OCI-LY7 (cell line): ENCODE results near the gene TSHZ3. TPM values are rescaled to one million over a fixed set of nuclear protein-coding genes. Genes with fewer than 3 reads are reported as not detected.

Source experiments
- BruUV-seq: library from RNA; stranded (reverse); fragments of 400-500 nt; replicated peaks from 2 replicates; lab custom pipeline; 2021; lab: Mats Ljungman, UMichigan
- CTCF ChIA-PET: fragments of 300-600 bp; sonication (Branson Sonifier 250); formaldehyde crosslinking; loops from one replicate; lab custom pipeline; 2022; ENCODE audit warnings: antibody characterized with exemption; ENCODE audit not compliant: unreplicated experiment; lab: Charles Lee
- POLR2A ChIA-PET: fragments of 300-600 bp; sonication (Branson Sonifier 250); formaldehyde crosslinking; loops from one replicate; lab custom pipeline; 2022; ENCODE audit warnings: antibody characterized with exemption; lab: Charles Lee
- DNase-seq: peaks from one replicate; pipeline ENCODE4 v3.0.0-alpha.2; 2015; ENCODE audit warnings: low spot score
- H2AFZ ChIP-seq: fragments of 200-600 bp; sonication (generic), shearing (Covaris generic); 2 replicates; pipeline ENCODE4 v1.6.1; 2014; ENCODE audit warnings: mild to moderate bottlenecking, antibody characterized with exemption, low read length, moderate library complexity
- H3K27ac ChIP-seq: fragments of 200-600 bp; sonication (generic); 2 replicates; pipeline ENCODE4 v1.5.1; 2014; ENCODE audit warnings: mixed run types, low read depth, mild to moderate bottlenecking, moderate library complexity, low read length, inconsistent platforms; ENCODE audit not compliant: poor library complexity, severe bottlenecking
- H3K36me3 ChIP-seq: fragments of 200-600 bp; sonication (generic); 2 replicates; pipeline ENCODE4 v1.6.1; 2014; ENCODE audit warnings: mild to moderate bottlenecking, antibody characterized with exemption, low read length, moderate library complexity, mixed read lengths; ENCODE audit not compliant: insufficient read depth
- H3K4me1 ChIP-seq: fragments of 200-600 bp; sonication (generic); 2 replicates; pipeline ENCODE4 v1.5.1; 2014; ENCODE audit warnings: mild to moderate bottlenecking, low read length; ENCODE audit not compliant: insufficient read depth, poor library complexity, severe bottlenecking
- H3K4me2 ChIP-seq: fragments of 200-600 bp; sonication (generic); 2 replicates; pipeline ENCODE4 v1.6.1; 2014; ENCODE audit warnings: mild to moderate bottlenecking, low read length
- H3K4me3 ChIP-seq: fragments of 200-600 bp; sonication (generic); 2 replicates; pipeline ENCODE4 v1.5.1; 2014; ENCODE audit warnings: mild to moderate bottlenecking, low read depth, low read length; ENCODE audit not compliant: poor library complexity, severe bottlenecking
- H3K79me2 ChIP-seq: fragments of 200-600 bp; sonication (generic); 2 replicates; pipeline ENCODE4 v1.6.1; 2016; ENCODE audit warnings: low read depth, mild to moderate bottlenecking, low read length, moderate library complexity, mixed read lengths; ENCODE audit not compliant: insufficient read depth
- H3K9me2 ChIP-seq: fragments of 200-600 bp; sonication (generic); 2 replicates; pipeline ENCODE4 v1.6.1; 2016; ENCODE audit warnings: mild to moderate bottlenecking, low read length, mixed read lengths; ENCODE audit not compliant: insufficient read depth
- H3K9me3 ChIP-seq: fragments of 200-600 bp; sonication (generic); 2 replicates; pipeline ENCODE4 v1.6.1; 2014; ENCODE audit warnings: mild to moderate bottlenecking, mixed run types, low read length, mixed read lengths
- H4K20me1 ChIP-seq: fragments of 200-600 bp; sonication (generic); 2 replicates; pipeline ENCODE4 v1.6.1; 2014; ENCODE audit warnings: mild to moderate bottlenecking, antibody characterized with exemption, low read length, moderate library complexity, mixed read lengths; ENCODE audit not compliant: insufficient read depth
- EZH2phosphoT487 ChIP-seq: fragments of 200-600 bp; sonication (generic); IDR thresholded peaks from 2 replicates; pipeline ENCODE4 v1.6.1; 2018; ENCODE audit warnings: low read depth, borderline replicate concordance, mild to moderate bottlenecking, mixed run types, antibody characterized with exemption, low read length, moderate library complexity, mixed read lengths
- intact Hi-C: fragments of 100-400 bp; cut with micrococcal nuclease; formaldehyde crosslinking; loops from one replicate; pipeline ENCODE4 v1.10.0; 2022; ENCODE audit not compliant: unreplicated experiment
- total RNA-seq, 2 experiments: library from RNA; depleted of rRNA in 1 of 2; stranded (reverse); fragments of >200 nt in 1 of 2; shearing (Covaris generic) in 1 of 2; gene quantifications; 2 replicates each; pipeline ENCODE4 v1.2.3, GENCODE V29; 2014 to 2022
- TF ChIP-seq, protein P1 (sequence below): fragments of 200-600 bp; sonication (generic); conservative IDR thresholded peaks from 2 replicates; pipeline ENCODE4 v1.5.1; 2014; ENCODE audit warnings: mild to moderate bottlenecking, antibody characterized with exemption, low read length, moderate library complexity, mixed read lengths

TSHZ3 gene
- total RNA-seq, 2 experiments from 2014 or later: not detected

DNA sequence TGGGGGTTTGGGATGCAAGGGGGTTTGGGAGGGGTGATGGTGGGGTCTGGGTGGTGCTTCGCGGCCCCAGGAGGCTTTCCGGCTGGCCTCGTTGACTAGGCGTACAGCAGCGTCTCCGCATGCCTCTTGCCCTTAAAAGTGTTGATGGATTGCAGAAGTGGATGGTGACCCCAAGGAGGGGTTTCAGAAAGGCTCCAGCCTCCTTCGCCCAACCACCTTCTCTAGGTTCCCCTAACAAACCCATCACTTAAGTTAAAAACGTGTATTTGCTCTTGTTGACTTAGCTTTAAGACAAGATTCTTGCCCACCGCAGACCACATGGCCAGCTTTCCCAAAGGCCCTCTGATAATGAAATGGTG is 8.1 kb upstream of the TSHZ3 start:
- intact Hi-C loops: no loop called here
- Histone ChIP-seq H3K4me1 (no peaks in the 10 kb centered on the region), H2AFZ (no peak overlapping the region), H3K27ac (no peak overlapping the region), H4K20me1 (no peaks in the 10 kb centered on the region), H3K4me3 (no peak overlapping the region), H3K36me3 (no peaks in the 10 kb centered on the region), H3K9me3 (no peaks in the 10 kb centered on the region), H3K79me2 (no peaks in the 10 kb centered on the region), H3K4me2 (no peak overlapping the region), H3K9me2 (no peaks in the 10 kb centered on the region)
- BruUV-seq: no TSS peak
- ChIA-PET POLR2A (no interaction called here), CTCF (no interaction called here)
- no peak for TF ChIP-seq EZH2phosphoT487
- TF ChIP-seq, protein P1, sequence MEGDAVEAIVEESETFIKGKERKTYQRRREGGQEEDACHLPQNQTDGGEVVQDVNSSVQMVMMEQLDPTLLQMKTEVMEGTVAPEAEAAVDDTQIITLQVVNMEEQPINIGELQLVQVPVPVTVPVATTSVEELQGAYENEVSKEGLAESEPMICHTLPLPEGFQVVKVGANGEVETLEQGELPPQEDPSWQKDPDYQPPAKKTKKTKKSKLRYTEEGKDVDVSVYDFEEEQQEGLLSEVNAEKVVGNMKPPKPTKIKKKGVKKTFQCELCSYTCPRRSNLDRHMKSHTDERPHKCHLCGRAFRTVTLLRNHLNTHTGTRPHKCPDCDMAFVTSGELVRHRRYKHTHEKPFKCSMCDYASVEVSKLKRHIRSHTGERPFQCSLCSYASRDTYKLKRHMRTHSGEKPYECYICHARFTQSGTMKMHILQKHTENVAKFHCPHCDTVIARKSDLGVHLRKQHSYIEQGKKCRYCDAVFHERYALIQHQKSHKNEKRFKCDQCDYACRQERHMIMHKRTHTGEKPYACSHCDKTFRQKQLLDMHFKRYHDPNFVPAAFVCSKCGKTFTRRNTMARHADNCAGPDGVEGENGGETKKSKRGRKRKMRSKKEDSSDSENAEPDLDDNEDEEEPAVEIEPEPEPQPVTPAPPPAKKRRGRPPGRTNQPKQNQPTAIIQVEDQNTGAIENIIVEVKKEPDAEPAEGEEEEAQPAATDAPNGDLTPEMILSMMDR: no peak
- no peak for DNase-seq

DNA sequence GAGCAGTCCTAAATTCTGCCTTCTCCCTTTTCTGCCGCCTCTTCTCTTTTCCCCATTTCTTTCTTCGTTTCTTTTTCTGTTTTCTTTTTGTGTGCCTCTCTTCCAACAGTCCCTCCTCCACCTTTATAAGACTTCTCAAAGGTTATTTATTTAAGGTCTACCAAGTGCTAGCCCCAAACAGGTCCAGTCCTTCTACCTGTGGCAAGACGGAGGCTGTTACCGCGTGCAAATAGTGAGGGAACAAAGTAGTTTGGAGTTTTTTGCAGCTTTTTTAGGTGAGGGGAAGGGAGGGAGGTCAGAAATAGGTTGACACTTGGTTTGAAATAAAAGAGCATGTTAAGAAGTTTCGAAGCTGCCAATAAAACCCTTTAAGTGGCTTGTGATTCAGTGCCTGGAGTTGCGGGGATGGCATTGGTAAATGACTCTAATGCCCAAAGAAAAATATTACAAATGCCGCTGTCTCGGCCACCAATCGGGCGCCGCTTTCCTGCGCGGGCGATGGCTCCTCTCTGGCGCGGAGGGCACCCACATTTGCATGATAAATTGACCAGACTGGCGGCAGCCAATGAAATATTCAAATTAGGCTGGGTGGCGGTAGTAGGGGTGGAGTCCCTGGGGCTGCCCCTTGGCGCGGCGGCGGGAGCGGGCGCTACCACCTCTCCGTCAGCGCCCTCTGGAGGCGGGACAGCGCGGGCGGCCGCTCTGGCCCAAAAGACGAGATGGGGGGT is 7.5 kb upstream of the TSHZ3 start:
- H3K36me3 ChIP-seq: no peaks in the 10 kb centered on the region
- H3K9me2 ChIP-seq: no peaks in the 10 kb centered on the region
- intact Hi-C loops: no loop called here
- CTCF ChIA-PET: no interaction called here
- no peak overlapping the region for H3K4me3 ChIP-seq
- no peaks in the 10 kb centered on the region for H4K20me1 ChIP-seq
- H3K4me1 ChIP-seq: no peaks in the 10 kb centered on the region
- H3K9me3 ChIP-seq: no peaks in the 10 kb centered on the region
- DNase-seq: no peak
- no TSS peak for BruUV-seq
- H2AFZ ChIP-seq: no peak overlapping the region
- H3K27ac ChIP-seq: no peak overlapping the region
- TF ChIP-seq, protein P1: 0 out of 2 replicates have a peak, but pooled peaks have one; percentile 25
- TF ChIP-seq EZH2phosphoT487: no peak
- H3K79me2 ChIP-seq: no peaks in the 10 kb centered on the region
- POLR2A ChIA-PET: no interaction called here
- H3K4me2 ChIP-seq: no peak overlapping the region

DNA sequence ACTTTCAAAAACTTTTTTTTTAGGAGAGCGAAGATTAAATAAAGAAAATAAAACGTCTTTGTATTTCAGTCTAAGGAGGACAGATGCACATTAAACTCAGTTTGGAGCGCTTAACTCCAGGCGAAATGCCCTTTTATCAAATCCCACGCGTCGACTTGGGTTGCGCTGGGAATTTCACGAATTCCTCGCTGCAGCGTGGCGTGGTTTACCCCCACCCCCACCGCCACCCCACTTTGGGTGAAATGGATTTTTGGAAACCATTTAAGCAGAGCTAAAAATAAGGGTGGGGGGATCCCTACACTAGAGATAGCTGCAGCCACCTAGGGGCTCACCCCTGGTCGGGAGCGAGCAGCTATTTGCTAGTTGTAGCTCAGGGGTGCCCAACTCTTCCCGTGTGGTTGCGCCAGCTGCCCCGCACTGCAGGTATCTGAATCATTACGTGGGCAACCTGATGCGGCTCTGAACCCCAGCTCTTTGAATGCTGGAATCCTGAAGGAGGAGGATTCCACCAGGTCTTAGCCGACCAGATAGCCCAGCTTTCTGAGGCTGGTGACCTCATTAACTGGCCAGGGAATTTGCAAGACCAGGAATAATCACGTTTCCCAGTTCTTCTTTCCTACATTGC is 6.5 kb upstream of the TSHZ3 start:
- Histone ChIP-seq H3K9me3 (no peaks in the 10 kb centered on the region), H3K79me2 (no peaks in the 10 kb centered on the region), H3K4me3 (no peak overlapping the region), H3K4me1 (no peaks in the 10 kb centered on the region), H3K36me3 (no peaks in the 10 kb centered on the region), H3K9me2 (no peaks in the 10 kb centered on the region), H3K4me2 (no peak overlapping the region), H3K27ac (no peak overlapping the region), H4K20me1 (no peaks in the 10 kb centered on the region), H2AFZ (no peak overlapping the region)
- BruUV-seq: no TSS peak
- no peak for DNase-seq
- TF ChIP-seq, protein P1: no peak
- TF ChIP-seq EZH2phosphoT487: no peak
- POLR2A ChIA-PET: interaction anchor here (0.6 kb wide), 2 partner anchors 8 to 13 kb away, joined by 3 to 4 read pairs; no protein-coding TSS in a partner anchor
- CTCF ChIA-PET: no interaction called here
- intact Hi-C loops: no loop called here
